H1 (cell line): ENCODE data around the gene AOPEP. TPM values are rescaled to one million over a fixed set of nuclear protein-coding genes. Genes with fewer than 3 reads are reported as not detected.

Experiments used
- CTCF ChIA-PET: fragments of 300-600 bp; sonication (Branson Sonifier 250); formaldehyde crosslinking; loops from one replicate; lab custom pipeline; 2021; ENCODE audit not compliant: partially characterized antibody; lab: Charles Lee
- POLR2A ChIA-PET: fragments of 300-600 bp; sonication (Branson Sonifier 250); formaldehyde crosslinking; loops from one replicate; lab custom pipeline; 2021; ENCODE audit warnings: inconsistent platforms; ENCODE audit not compliant: partially characterized antibody; lab: Charles Lee
- DNase-seq, 2 experiments: peaks; one replicate each; pipeline versions ENCODE4 v3.0.0 to v3.0.0-alpha.2; 2010 to 2022; ENCODE audit warnings: low spot score in 2 of 2, low read depth in 1 of 2, mixed read lengths in 1 of 2
- FAIRE-seq: peaks from 2 replicates; lab custom pipeline; 2011; peaks lifted over from hg19 to GRCh38; lab: Jason Lieb, UNC
- H2AFZ ChIP-seq: 2 replicates; pipeline ENCODE4 v1.8.1; 2012; ENCODE audit warnings: low read length, inconsistent platforms
- H2AK5ac ChIP-seq: 2 replicates; pipeline ENCODE4 v1.6.1; 2013; ENCODE audit warnings: low read depth, low read length
- H2BK120ac ChIP-seq: replicated peaks from 2 replicates; pipeline ENCODE3; 2013; ENCODE audit warnings: low read depth, low read length, inconsistent platforms
- H2BK12ac ChIP-seq: 2 replicates; pipeline ENCODE4 v1.6.1; 2013; ENCODE audit warnings: low read depth, low read length
- H2BK15ac ChIP-seq: 2 replicates; pipeline ENCODE4 v1.6.1; 2013; ENCODE audit warnings: low read length
- H2BK20ac ChIP-seq: 2 replicates; pipeline ENCODE4 v1.6.1; 2013; ENCODE audit warnings: low read length
- H2BK5ac ChIP-seq: 2 replicates; pipeline ENCODE4 v1.6.1; 2013; ENCODE audit warnings: low read depth, low read length
- H3K14ac ChIP-seq: 2 replicates; pipeline ENCODE4 v1.6.1; 2013; ENCODE audit warnings: inconsistent platforms; ENCODE audit not compliant: insufficient read length
- H3K18ac ChIP-seq: 2 replicates; pipeline ENCODE4 v1.6.1; 2013; ENCODE audit warnings: low read length; ENCODE audit errors: extremely low read depth
- H3K23ac ChIP-seq: 2 replicates; pipeline ENCODE4 v1.6.1; 2013; ENCODE audit warnings: inconsistent platforms; ENCODE audit not compliant: insufficient read length
- H3K23me2 ChIP-seq: 2 replicates; pipeline ENCODE4 v1.6.1; 2013; ENCODE audit warnings: low read depth, low read length
- H3K27ac ChIP-seq: 2 replicates; pipeline ENCODE4 v1.6.1; 2011; ENCODE audit warnings: low read depth, low read length, inconsistent platforms
- H3K27me3 ChIP-seq, 4 experiments: replicated peaks in 1 of 4; 1 replicate in 1 of 4; 2 replicates in 3 of 4; pipeline versions ENCODE4 v1.6.1 to v1.8.1; 2011 to 2013; ENCODE audit warnings: low read length in 3 of 4, mild to moderate bottlenecking in 3 of 4, inconsistent platforms in 2 of 4, mixed read lengths in 2 of 4, moderate library complexity in 1 of 4; ENCODE audit not compliant: control insufficient read depth in 3 of 4, insufficient read depth in 3 of 4; ENCODE audit errors: extremely low read depth in 1 of 4
- H3K36me3 ChIP-seq, 4 experiments: 2 replicates each; pipeline versions ENCODE4 v1.6.1 to v1.8.1; 2011 to 2013; ENCODE audit warnings: mild to moderate bottlenecking in 4 of 4, low read length in 3 of 4, moderate library complexity in 2 of 4, control low read depth in 1 of 4, inconsistent platforms in 1 of 4; ENCODE audit not compliant: insufficient read depth in 4 of 4, control insufficient read depth in 2 of 4
- H3K4ac ChIP-seq: replicated peaks from 2 replicates; pipeline ENCODE3; 2013; ENCODE audit warnings: low read length, low read depth, mixed read lengths, inconsistent platforms; ENCODE audit not compliant: insufficient read length
- H3K4me1 ChIP-seq, 4 experiments: replicated peaks in 1 of 4; 1 replicate in 1 of 4; 2 replicates in 3 of 4; pipeline versions ENCODE4 v1.6.1 to v1.8.1; 2011 to 2013; ENCODE audit warnings: low read length in 3 of 4, inconsistent platforms in 2 of 4, mixed read lengths in 1 of 4; ENCODE audit not compliant: insufficient read depth in 4 of 4, control insufficient read depth in 3 of 4
- H3K4me2 ChIP-seq, 2 experiments: 2 replicates each; pipeline versions ENCODE4 v1.6.1 to v1.8.1; 2011 to 2013; ENCODE audit warnings: low read depth in 2 of 2, low read length in 2 of 2, control low read depth in 1 of 2, inconsistent platforms in 1 of 2, mild to moderate bottlenecking in 1 of 2; ENCODE audit not compliant: insufficient read depth in 1 of 2
- H3K4me3 ChIP-seq, 4 experiments: fragments of 200-600, 300-600 bp in 1 of 4; sonication (generic), shearing (Covaris generic), sonication (Bioruptor Twin) in 1 of 4; 2 replicates each; pipeline versions ENCODE4 v1.5.1 to v1.8.1; 2011 to 2016; ENCODE audit warnings: low read length in 4 of 4, low read depth in 3 of 4, control low read depth in 2 of 4, inconsistent platforms in 2 of 4, mild to moderate bottlenecking in 2 of 4, mixed read lengths in 1 of 4, moderate library complexity in 1 of 4; ENCODE audit not compliant: insufficient read depth in 2 of 4; ENCODE audit errors: extremely low read depth in 1 of 4
- H3K56ac ChIP-seq: replicated peaks from 2 replicates; pipeline ENCODE3; 2013; ENCODE audit warnings: low read depth, mild to moderate bottlenecking, mixed read lengths, low read length, inconsistent platforms; ENCODE audit not compliant: insufficient read length
- H3K79me1 ChIP-seq: 2 replicates; pipeline ENCODE4 v1.6.1; 2013; ENCODE audit warnings: low read depth, low read length, control low read depth
- H3K79me2 ChIP-seq, 2 experiments: 2 replicates each; pipeline versions ENCODE4 v1.6.1 to v1.8.1; 2012 to 2013; ENCODE audit warnings: low read length in 2 of 2, mild to moderate bottlenecking in 2 of 2, inconsistent platforms in 1 of 2; ENCODE audit not compliant: insufficient read depth in 2 of 2, control insufficient read depth in 1 of 2
- H3K9ac ChIP-seq, 4 experiments: replicated peaks in 1 of 4; 1 replicate in 1 of 4; 2 replicates in 3 of 4; pipeline versions ENCODE4 v1.6.1 to v1.8.1; 2011 to 2013; ENCODE audit warnings: low read depth in 3 of 4, low read length in 3 of 4, control low read depth in 2 of 4, mild to moderate bottlenecking in 2 of 4, moderate library complexity in 2 of 4, inconsistent platforms in 1 of 4; ENCODE audit errors: extremely low read depth in 1 of 4
- H3K9me3 ChIP-seq, 2 experiments: 2 replicates each; pipeline versions ENCODE4 v1.6.1 to v1.8.1; 2012 to 2013; ENCODE audit warnings: mild to moderate bottlenecking in 2 of 2, moderate library complexity in 2 of 2, control low read depth in 1 of 2, inconsistent platforms in 1 of 2, low read depth in 1 of 2, low read length in 1 of 2, mixed read lengths in 1 of 2; ENCODE audit not compliant: insufficient read depth in 2 of 2
- H4K20me1 ChIP-seq, 2 experiments: replicated peaks in 1 of 2; 2 replicates each; pipeline versions ENCODE3 to v1.8.1; 2011 to 2013; ENCODE audit warnings: inconsistent platforms in 2 of 2, low read length in 2 of 2, mild to moderate bottlenecking in 1 of 2; ENCODE audit not compliant: insufficient read depth in 2 of 2, control insufficient read depth in 1 of 2
- H4K5ac ChIP-seq: 2 replicates; pipeline ENCODE4 v1.6.1; 2013; ENCODE audit warnings: low read length, low read depth, mixed read lengths, inconsistent platforms; ENCODE audit not compliant: insufficient read length
- H4K8ac ChIP-seq: 2 replicates; pipeline ENCODE4 v1.8.0; 2013; ENCODE audit warnings: mild to moderate bottlenecking, moderate library complexity, low read length, inconsistent platforms; ENCODE audit not compliant: insufficient read depth; ENCODE audit errors: extremely low read depth
- H4K91ac ChIP-seq: replicated peaks from 2 replicates; pipeline ENCODE3; 2013; ENCODE audit warnings: low read length, mixed read lengths, inconsistent platforms; ENCODE audit not compliant: insufficient read length
- ATF3 ChIP-seq: IDR thresholded peaks from 2 replicates; pipeline ENCODE4 v1.6.1; 2011; ENCODE audit warnings: low read depth, mild to moderate bottlenecking, low read length; ENCODE audit not compliant: insufficient read depth
- BCL11A ChIP-seq, 2 experiments: IDR thresholded peaks; one replicate each; pipeline ENCODE4 v1.6.1; 2011; ENCODE audit warnings: low read depth in 2 of 2, low read length in 2 of 2, mild to moderate bottlenecking in 2 of 2
- CBX5 ChIP-seq: fragments of 300-800, 300-1000 bp; sonication (generic); IDR thresholded peaks from 2 replicates; pipeline ENCODE4 v1.7.1; 2016; ENCODE audit warnings: antibody characterized with exemption, low read length, low read depth
- CTBP2 ChIP-seq: IDR thresholded peaks from 2 replicates; pipeline ENCODE4 v1.7.0; 2011; ENCODE audit warnings: borderline replicate concordance, mild to moderate bottlenecking, moderate library complexity, mixed read lengths, low read length; ENCODE audit not compliant: insufficient read depth, insufficient read length
- E2F6 ChIP-seq: IDR thresholded peaks from 2 replicates; pipeline ENCODE4 v1.6.1; 2012; ENCODE audit warnings: inconsistent platforms
- HDAC2 ChIP-seq, 2 experiments: fragments of 300-600 bp in 1 of 2; sonication (generic) in 1 of 2; IDR thresholded peaks; 2 replicates each; pipeline ENCODE4 v1.6.1; 2011 to 2012; ENCODE audit warnings: low read depth in 2 of 2, low read length in 2 of 2, mild to moderate bottlenecking in 2 of 2, moderate library complexity in 2 of 2, borderline replicate concordance in 1 of 2, inconsistent platforms in 1 of 2
- HDAC6 ChIP-seq: IDR thresholded peaks from one replicate; pipeline ENCODE4 v1.7.1; 2012; ENCODE audit warnings: low read depth, mild to moderate bottlenecking, inconsistent platforms, low read length, moderate library complexity
- SIRT6 ChIP-seq: IDR thresholded peaks from one replicate; pipeline ENCODE4 v1.7.1; 2012; ENCODE audit warnings: low read length, inconsistent platforms
- SP4 ChIP-seq: IDR thresholded peaks from 2 replicates; pipeline ENCODE4 v1.6.1; 2012; ENCODE audit warnings: low read length, inconsistent platforms
- TEAD4 ChIP-seq: IDR thresholded peaks from 2 replicates; pipeline ENCODE4 v1.6.1; 2012; ENCODE audit warnings: low read depth, low read length, inconsistent platforms, mixed read lengths
- USF2 ChIP-seq: IDR thresholded peaks from 2 replicates; pipeline ENCODE4 v1.6.1; 2011; ENCODE audit warnings: low read length, improper control_type of control experiment
- YY1 ChIP-seq: IDR thresholded peaks from 2 replicates; pipeline ENCODE4 v1.6.1; 2011; ENCODE audit warnings: low read depth, mild to moderate bottlenecking, low read length
- WGBS, 2 experiments: shearing (Covaris generic) in 1 of 2; methylation state at CpG; one replicate each; pipeline versions ENCODE4 v1.1.6 to v1.1.7; 2013 to 2015; ENCODE audit warnings: low lambda C conversion rate in 2 of 2, mixed read lengths in 2 of 2, inconsistent platforms in 1 of 2, low coverage in 1 of 2, missing lambda C conversion rate in 1 of 2; ENCODE audit not compliant: insufficient replicate concordance in 2 of 2, insufficient coverage in 1 of 2, insufficient read length in 1 of 2; ENCODE audit errors: extremely low coverage in 1 of 2, missing lambda C conversion rate in 1 of 2; 5-methylcytosine and 5-hydroxymethylcytosine counted together
- polyA plus RNA-seq, 7 experiments: library from polyadenylated mRNA; depleted of rRNA in 3 of 7; stranded (reverse) in 5 of 7; unstranded in 2 of 7; fragments of >200 nt in 5 of 7; fragments of 200-250 nt in 2 of 7; gene quantifications; 1 replicate in 5 of 7; 2 replicates in 1 of 7; 4 replicates in 1 of 7; pipeline versions ENCODE4 v1.2.1 to v1.2.3, GENCODE V29; 2011 to 2013; ENCODE audit warnings: missing spikeins in 2 of 7, mixed read lengths in 2 of 7
- total RNA-seq: library from RNA; stranded (reverse); fragmentation: NEBNext Ultra II Directional; extraction: Animal tissue kit (Norgen Biotek cat#: 25700); gene quantifications from 2 replicates; pipeline ENCODE4 v1.2.1, GENCODE V29; 2021

Gene AOPEP
- total and polyA plus RNA-seq, 2 of the 8 experiments (the other 6 are each of a cell fraction or from before 2014, with no cell fraction given), result 6.1 to 14.3 TPM

GRCh38 chr9:95060234-95060633 is 333.7 kb downstream of the AOPEP start:
- POLR2A ChIA-PET, result no interaction called here
- Histone ChIP-seq H2BK20ac (no peak overlapping the region), H3K79me2 (no peaks in the 10 kb centered on the region), H2AFZ (no peak overlapping the region), H3K36me3 (no peaks in the 10 kb centered on the region), H4K91ac (no peak overlapping the region), H2BK15ac (no peak overlapping the region), H4K8ac (no peak overlapping the region), H3K18ac (no peak overlapping the region), H3K14ac (no peak overlapping the region), H3K27me3 (no peaks in the 10 kb centered on the region; a peak in 1 of 7 replicates), H3K4me1 (peaks cover 3 to 12% (median 6%) of the 10 kb centered on the region in 4 experiments; a peak in 5 of 7 replicates), H2AK5ac (no peak overlapping the region), H3K56ac (no peak overlapping the region), H3K4ac (no peak overlapping the region), H3K9me3 (no peaks in the 10 kb centered on the region), H4K20me1 (no peaks in the 10 kb centered on the region), H2BK120ac (no peak overlapping the region), H3K27ac (no peak overlapping the region), H2BK5ac (no peak overlapping the region), H2BK12ac (no peak overlapping the region), H3K23ac (no peak overlapping the region), H3K79me1 (no peaks in the 10 kb centered on the region), H3K4me2 (no peak overlapping the region), H3K4me3 (no peak overlapping the region), H4K5ac (no peak overlapping the region), H3K23me2 (no peaks in the 10 kb centered on the region), H3K9ac (no peak overlapping the region)
- CTCF ChIA-PET, result interaction anchor here (1.1 to 1.6 kb wide), 4 partner anchors 10 to 123 kb away, joined by 3 to 5 read pairs (median 4); no protein-coding TSS in a partner anchor
- FAIRE-seq, result no peak
- 72% methylated on average over 5 of the region's 5 CpGs; no CpG with 5 or more reads in 1 of the 2 experiments for WGBS, 2 experiments
- DNase-seq, result no peak
- TF ChIP-seq BCL11A (IDR thresholded peaks at IDR 0.05; ENCODE audit: low read depth in 2 of 2, low read length in 2 of 2), result no peak
- no peak for TF ChIP-seq TEAD4
- no peak for TF ChIP-seq USF2
- no peak for TF ChIP-seq SP4
- no peak for TF ChIP-seq CTBP2
- TF ChIP-seq CBX5, result no peak
- no peak for TF ChIP-seq HDAC6
- no peak for TF ChIP-seq HDAC2 (IDR thresholded peaks at IDR 0.05; ENCODE audit: borderline replicate concordance in 1 of 2, low read depth in 2 of 2, low read length in 2 of 2)
- no peak for TF ChIP-seq ATF3
- no peak for TF ChIP-seq YY1
- no peak for TF ChIP-seq SIRT6
- no peak for TF ChIP-seq E2F6
